WTC11 (cell line): ENCODE results near the gene NCOA6. TPM values are rescaled to one million over a fixed set of nuclear protein-coding genes. Genes with fewer than 3 reads are reported as not detected.

Experiments
- ATAC-seq: fragments of 200-7000 bp; cut with Tn5 transposase; 2 replicates; pipeline ENCODE4 v1.10.0; 2021; ENCODE audit warnings: mild to moderate bottlenecking, moderate library complexity
- CTCF ChIA-PET: fragments of 300-600 bp; sonication (Branson Sonifier 250); formaldehyde crosslinking; loops from one replicate; lab custom pipeline; 2021; ENCODE audit warnings: antibody characterized with exemption; lab: Charles Lee
- POLR2A ChIA-PET: fragments of 350-600 bp; sonication (Branson Sonifier 250); formaldehyde crosslinking; loops from one replicate; lab custom pipeline; 2021; ENCODE audit warnings: antibody characterized with exemption; lab: Charles Lee
- DNase-seq: peaks from one replicate; pipeline ENCODE4 v3.0.0; 2021; ENCODE audit warnings: low spot score
- H3K27ac Mint-ChIP-seq: 2 replicates; pipeline ENCODE4 v1.8.0; 2021; ENCODE audit warnings: mixed read lengths
- H3K27me3 Mint-ChIP-seq: 2 replicates; pipeline ENCODE4 v1.8.0; 2021; ENCODE audit warnings: low read depth, mild to moderate bottlenecking, moderate library complexity, mixed read lengths
- H3K36me3 Mint-ChIP-seq: 2 replicates; pipeline ENCODE4 v1.8.0; 2021; ENCODE audit warnings: mixed read lengths
- H3K4me1 Mint-ChIP-seq: 2 replicates; pipeline ENCODE4 v1.8.0; 2022; ENCODE audit warnings: mixed read lengths
- H3K4me3 Mint-ChIP-seq: 2 replicates; pipeline ENCODE4 v1.8.0; 2021; ENCODE audit warnings: mild to moderate bottlenecking, moderate library complexity, mixed read lengths
- H3K9me3 Mint-ChIP-seq: 2 replicates; pipeline ENCODE4 v1.8.0; 2021; ENCODE audit warnings: mixed read lengths
- AFF4 ChIP-seq: sonication (generic); formaldehyde crosslinking; IDR thresholded peaks from 2 replicates; pipeline ENCODE4 v1.8.1; 2023; ENCODE audit warnings: mild to moderate bottlenecking, missing genetic modification reagents, borderline replicate concordance
- CTCF ChIP-seq: fragments of 200-600 bp; IDR thresholded peaks from 2 replicates; pipeline ENCODE4 v1.8.0; 2022; ENCODE audit warnings: antibody characterized with exemption
- ESRRA ChIP-seq: sonication (generic); formaldehyde crosslinking; IDR thresholded peaks from 2 replicates; pipeline ENCODE4 v1.8.1; 2022; ENCODE audit warnings: mild to moderate bottlenecking, missing genetic modification reagents, borderline replicate concordance
- FOXK1 ChIP-seq: sonication (generic); formaldehyde crosslinking; IDR thresholded peaks from 2 replicates; pipeline ENCODE4 v1.8.0; 2022; ENCODE audit warnings: mild to moderate bottlenecking, moderate library complexity, missing genetic modification reagents
- FOXP1 ChIP-seq: sonication (generic); formaldehyde crosslinking; IDR thresholded peaks from 2 replicates; pipeline ENCODE4 v1.8.0; 2022; ENCODE audit warnings: missing genetic modification reagents, mild to moderate bottlenecking, moderate library complexity, borderline replicate concordance
- GTF2I ChIP-seq: fragments of 250-450 bp; sonication (Bioruptor Pico); conservative IDR thresholded peaks from 2 replicates; pipeline ENCODE4 v1.4.0; 2021; ENCODE audit warnings: mild to moderate bottlenecking
- IRF1 ChIP-seq: sonication (generic); formaldehyde crosslinking; IDR thresholded peaks from 2 replicates; pipeline ENCODE4 v1.8.0; 2023; ENCODE audit warnings: missing genetic modification reagents
- IRF2 ChIP-seq: sonication (generic); formaldehyde crosslinking; IDR thresholded peaks from 2 replicates; pipeline ENCODE4 v1.8.0; 2022; ENCODE audit warnings: low read depth, missing genetic modification reagents, borderline replicate concordance
- KAT7 ChIP-seq: sonication (generic); formaldehyde crosslinking; IDR thresholded peaks from 2 replicates; pipeline ENCODE4 v1.8.1; 2023; ENCODE audit warnings: missing genetic modification reagents, mild to moderate bottlenecking, borderline replicate concordance
- PRRX2 ChIP-seq: fragments of 250-450 bp; sonication (Bioruptor Pico); IDR thresholded peaks from 2 replicates; pipeline ENCODE4 v1.8.0; 2021; ENCODE audit warnings: mild to moderate bottlenecking
- SMAD3 ChIP-seq: sonication (generic); formaldehyde crosslinking; IDR thresholded peaks from 2 replicates; pipeline ENCODE4 v1.8.0; 2022; ENCODE audit warnings: missing genetic modification reagents, mild to moderate bottlenecking, borderline replicate concordance
- STAT6 ChIP-seq: sonication (generic); formaldehyde crosslinking; conservative IDR thresholded peaks from 2 replicates; pipeline ENCODE4 v1.8.1; 2023; ENCODE audit warnings: mild to moderate bottlenecking, low read depth, missing genetic modification reagents, moderate library complexity
- ZNF416 ChIP-seq: fragments of 250-450 bp; sonication (Bioruptor Pico); IDR thresholded peaks from 2 replicates; pipeline ENCODE4 v1.9.0; 2021; ENCODE audit warnings: mild to moderate bottlenecking, inconsistent platforms
- ZNF425 ChIP-seq: fragments of 250-450 bp; sonication (Bioruptor Pico); conservative IDR thresholded peaks from 2 replicates; pipeline ENCODE4 v1.9.0; 2021; ENCODE audit warnings: mild to moderate bottlenecking
- ZNF532 ChIP-seq: fragments of 250-450 bp; sonication (Bioruptor Pico); IDR thresholded peaks from 2 replicates; pipeline ENCODE4 v1.9.0; 2021; ENCODE audit warnings: mild to moderate bottlenecking, borderline replicate concordance
- total RNA-seq: library from RNA; stranded (reverse); gene quantifications from 3 replicates; pipeline ENCODE4 v1.2.3, GENCODE V29; 2021

Gene NCOA6
- total RNA-seq, 1 experiment from 2014 or later: 10.1 TPM

- H3K9me3 Mint-ChIP-seq: no peaks in the 10 kb centered on the region; the same call in 1 of the 2 replicates
- ChIA-PET POLR2A (no interaction called here), CTCF (interaction anchor here (0.6 to 2.3 kb wide), 4 partner anchors 33 to 845 kb away, joined by 3 to 13 read pairs (median 6); no protein-coding TSS in a partner anchor)
- H3K4me3 Mint-ChIP-seq: peak overlapping the region; percentile 99
- H3K4me1 Mint-ChIP-seq: peaks cover 6% of the 10 kb centered on the region
- no peak for DNase-seq
- H3K36me3 Mint-ChIP-seq: no peaks in the 10 kb centered on the region
- no peaks in the 10 kb centered on the region; the same call in 1 of the 2 replicates for H3K27me3 Mint-ChIP-seq
- ATAC-seq: no peak
- no peak overlapping the region for H3K27ac Mint-ChIP-seq
- TF ChIP-seq FOXP1 (CRISPR knock-in tag) (no peak), CTCF (no peak), STAT6 (CRISPR knock-in tag) (no peak), SMAD3 (no peak), PRRX2 (CRISPR knock-in tag) (no peak)
Measured at GRCh38 chr20:34675561-34675960, 149.9 kb downstream of the NCOA6 start.

GRCh38 chr20:34673412-34673811 lies 152.0 kb downstream of the NCOA6 start:
- peaks cover 7% of the 10 kb centered on the region for H3K9me3 Mint-ChIP-seq
- no peak for TF ChIP-seq ZNF416 (CRISPR knock-in tag)
- TF ChIP-seq IRF2 (CRISPR knock-in tag): no peak
- ATAC-seq (no peak), DNase-seq (no peak)
- CTCF ChIA-PET: interaction anchor here (1.4 kb wide), 1 partner anchor 31 kb away, joined by 4 read pairs; the partner anchor contains the start of gene TP53INP2
- H3K4me3 Mint-ChIP-seq: no peak overlapping the region
- POLR2A ChIA-PET: no interaction called here
- H3K27ac Mint-ChIP-seq: no peak overlapping the region
- H3K27me3 Mint-ChIP-seq: no peaks in the 10 kb centered on the region; the same call in 1 of the 2 replicates
- peaks cover 6% of the 10 kb centered on the region for H3K4me1 Mint-ChIP-seq
- H3K36me3 Mint-ChIP-seq: 0 out of 2 replicates have a peak, but pooled peaks cover 2% of the 10 kb centered on the region

GRCh38 chr20:34669094-34669493 lies 156.4 kb downstream of the NCOA6 start:
- H3K4me3 Mint-ChIP-seq: no peak overlapping the region
- H3K27ac Mint-ChIP-seq: no peak overlapping the region
- peaks cover 7% of the 10 kb centered on the region for H3K9me3 Mint-ChIP-seq
- POLR2A ChIA-PET: interaction anchor here (0.7 kb wide), 1 partner anchor 306 kb away, joined by 4 read pairs; the partner anchor contains the start of gene ITCH
- DNase-seq (no peak), ATAC-seq (no peak)
- CTCF ChIA-PET: interaction anchor here (0.6 to 1.3 kb wide), 2 partner anchors 132 to 367 kb away, joined by 3 to 4 read pairs; no protein-coding TSS in a partner anchor
- H3K4me1 Mint-ChIP-seq: no peaks in the 10 kb centered on the region
- H3K36me3 Mint-ChIP-seq: 0 out of 2 replicates have a peak, but pooled peaks cover 2% of the 10 kb centered on the region
- H3K27me3 Mint-ChIP-seq: no peaks in the 10 kb centered on the region; the same call in 1 of the 2 replicates
- no peak for TF ChIP-seq AFF4 (CRISPR knock-in tag)
- TF ChIP-seq KAT7: no peak
- no peak for TF ChIP-seq FOXK1 (CRISPR knock-in tag)
- TF ChIP-seq GTF2I (CRISPR knock-in tag): no peak
- no peak for TF ChIP-seq ZNF425
- TF ChIP-seq IRF1 (CRISPR knock-in tag): no peak
- TF ChIP-seq ZNF532: no peak
- TF ChIP-seq ESRRA (CRISPR knock-in tag): no peak
